ENCODE measurements around the gene RTL5.

RTL5 gene

DNA sequence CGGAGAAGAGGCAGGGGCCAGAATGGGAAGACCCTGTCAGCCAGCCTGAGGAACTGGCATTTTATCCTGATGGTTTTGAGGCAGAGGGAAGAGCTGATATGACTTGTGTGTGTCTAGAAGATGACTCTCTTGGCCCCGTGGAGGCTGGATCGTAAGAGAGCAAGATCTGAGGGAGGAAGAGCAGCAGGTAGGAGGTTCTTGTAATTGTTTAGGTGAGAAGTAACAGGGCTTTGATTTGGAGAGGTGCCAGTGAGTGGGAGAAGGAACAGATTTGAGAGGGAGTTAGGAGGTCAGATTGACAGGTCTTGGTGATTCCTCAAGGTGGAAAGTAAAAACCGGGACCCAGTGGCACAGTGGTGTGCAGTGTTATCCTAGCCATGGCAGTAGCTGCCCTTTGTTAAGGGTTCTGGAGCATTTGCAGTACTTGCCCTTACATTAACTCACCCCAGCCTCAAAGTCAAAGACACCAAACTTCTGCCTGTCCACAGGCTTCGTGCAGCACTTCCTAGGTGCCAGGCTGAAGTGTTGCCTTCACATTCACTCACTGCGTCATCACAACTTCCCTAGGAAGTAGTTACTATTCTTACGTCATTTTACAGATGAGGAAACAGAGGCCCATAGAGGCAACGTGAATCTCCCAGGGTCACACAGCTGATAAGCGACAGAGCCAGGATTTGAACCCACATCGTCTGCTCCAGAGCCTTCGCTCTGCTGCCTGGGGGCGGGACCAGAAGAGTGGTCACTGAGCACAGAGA is 23.7 kb downstream of the RTL5 start:
- DNase-seq (ENCODE audit: low read depth): no peak

DNA sequence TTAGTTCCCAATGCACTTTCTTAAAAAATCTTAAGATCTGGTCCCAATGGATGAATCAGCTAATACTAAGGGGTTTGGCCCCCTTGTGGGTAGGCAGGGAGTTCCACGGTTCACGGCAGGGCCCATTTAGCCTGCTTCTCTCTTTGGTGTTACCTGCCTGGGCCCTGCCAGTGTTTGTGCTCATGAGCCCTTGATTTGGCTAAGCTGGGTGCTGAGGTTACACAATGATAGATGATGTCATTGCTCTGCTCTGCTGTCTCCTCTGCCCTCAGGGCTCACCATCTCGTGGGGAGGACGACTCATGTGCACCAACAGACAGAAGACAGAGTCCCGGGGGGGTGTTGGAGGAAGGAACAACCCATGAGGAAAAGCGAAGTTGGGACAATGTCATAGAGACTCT is 24.4 kb downstream of the RTL5 start:
- DNase-seq (ENCODE audit: low read depth): peak; percentile 10

DNA sequence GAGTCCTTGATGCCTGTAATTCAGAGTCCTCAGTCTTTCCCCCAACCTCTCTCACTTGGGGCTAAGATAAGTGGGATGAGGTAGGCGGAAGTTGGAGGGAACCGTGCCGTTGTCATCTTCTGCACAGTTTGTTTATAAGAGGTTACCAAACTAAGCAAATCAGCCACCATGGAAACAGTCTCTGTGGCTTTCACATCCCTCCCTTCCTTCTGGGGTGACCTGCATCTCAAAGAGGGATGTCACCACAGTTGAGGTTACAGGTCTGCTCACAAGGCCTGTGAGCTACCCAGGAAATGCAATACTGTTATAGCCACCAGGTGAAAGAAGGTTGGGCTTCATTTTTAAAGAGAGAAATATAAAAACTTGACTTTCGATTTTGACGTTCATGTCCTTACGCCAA is 26.3 kb downstream of the RTL5 start:
- DNase-seq (ENCODE audit: low read depth): no peak

DNA sequence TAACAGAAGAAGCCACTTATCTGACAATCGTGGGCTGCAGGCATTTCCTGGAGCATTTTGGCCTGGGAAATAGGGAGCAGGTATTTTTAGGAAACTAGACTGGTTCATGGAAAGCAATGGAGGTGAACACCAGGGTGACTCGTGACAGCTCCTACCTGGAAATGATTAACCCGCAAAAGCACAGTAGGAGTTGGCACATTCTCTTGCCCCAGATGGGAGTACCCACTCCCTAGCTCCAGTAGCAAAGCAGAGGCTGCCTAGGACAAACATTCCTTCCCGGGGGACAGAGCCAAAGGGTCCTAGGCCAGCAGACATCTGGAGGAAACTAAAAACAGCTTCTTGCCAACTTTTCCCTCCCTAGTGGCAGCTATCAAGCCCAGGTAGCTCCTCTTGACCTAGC is 29.0 kb downstream of the RTL5 start:
- no peak for DNase-seq (ENCODE audit: low read depth)

DNA sequence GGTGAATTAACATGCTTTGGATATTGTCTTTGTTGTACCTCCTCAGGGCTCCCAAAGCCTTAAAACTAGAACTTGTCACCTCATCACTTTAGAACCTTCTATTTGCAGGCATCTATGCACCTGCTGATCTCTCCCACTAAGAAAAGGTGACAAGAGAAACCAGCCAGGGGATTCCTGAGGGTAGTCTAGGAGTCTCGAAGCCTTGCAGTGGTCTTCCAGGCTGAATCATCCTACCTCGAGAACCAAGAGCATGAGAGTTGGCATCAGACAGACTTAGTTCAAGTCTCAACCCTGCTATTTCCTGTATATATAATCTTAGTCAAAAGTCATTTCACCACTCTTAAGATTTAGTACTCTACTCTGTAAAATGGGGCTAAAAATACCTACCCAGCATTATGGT is 29.6 kb downstream of the RTL5 start:
- DNase-seq (ENCODE audit: low read depth): no peak

DNA sequence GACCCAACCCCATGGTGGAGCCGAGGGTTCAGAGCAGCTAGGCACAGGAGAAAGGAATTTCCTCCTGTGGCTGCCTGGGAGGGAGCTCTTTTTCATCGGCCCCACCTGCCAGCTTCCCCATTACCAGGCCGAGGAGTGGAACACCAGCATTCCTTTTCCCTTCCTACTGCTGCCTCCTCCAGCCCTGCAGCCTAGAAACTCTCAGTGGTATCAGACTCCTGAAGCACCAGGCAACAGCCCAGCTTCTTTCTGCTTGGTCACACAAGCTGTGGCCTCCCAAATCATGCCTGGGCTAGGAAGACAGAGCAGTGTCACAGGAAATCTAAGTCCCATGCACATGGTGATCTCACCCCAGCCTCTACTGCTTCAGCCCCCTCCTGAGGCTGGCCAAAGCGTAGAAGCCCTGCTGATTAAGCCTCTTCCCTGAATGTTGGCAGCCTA is 30.1 kb downstream of the RTL5 start:
- no peak for DNase-seq (ENCODE audit: low read depth)

DNA sequence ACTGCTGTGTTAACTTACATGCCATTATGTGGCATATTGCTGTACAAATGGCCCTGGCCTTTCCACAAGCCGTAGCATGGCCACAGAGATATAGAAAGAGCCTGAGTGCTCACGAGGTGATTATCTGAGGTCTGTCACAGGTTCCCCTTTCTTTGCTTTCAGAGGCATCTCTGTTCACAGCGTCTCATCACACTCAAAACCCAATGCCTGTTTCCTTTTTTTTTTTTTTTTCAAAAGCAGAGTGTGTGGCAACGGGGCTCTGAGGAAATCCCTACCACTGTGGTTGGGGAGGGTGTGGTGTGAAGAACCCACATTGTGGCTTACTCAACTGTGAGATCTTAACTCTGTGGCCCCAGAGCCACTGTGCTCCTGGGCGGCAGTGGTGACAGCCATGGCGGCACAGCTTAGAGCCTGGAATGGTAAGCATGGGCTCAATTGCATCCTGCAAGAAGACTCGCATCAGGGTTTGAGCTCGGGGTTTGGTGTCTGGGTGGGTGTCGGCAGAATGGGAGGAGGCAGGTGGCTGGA is 30.8 kb downstream of the RTL5 start:
- no peak for DNase-seq (ENCODE audit: low read depth)

DNA sequence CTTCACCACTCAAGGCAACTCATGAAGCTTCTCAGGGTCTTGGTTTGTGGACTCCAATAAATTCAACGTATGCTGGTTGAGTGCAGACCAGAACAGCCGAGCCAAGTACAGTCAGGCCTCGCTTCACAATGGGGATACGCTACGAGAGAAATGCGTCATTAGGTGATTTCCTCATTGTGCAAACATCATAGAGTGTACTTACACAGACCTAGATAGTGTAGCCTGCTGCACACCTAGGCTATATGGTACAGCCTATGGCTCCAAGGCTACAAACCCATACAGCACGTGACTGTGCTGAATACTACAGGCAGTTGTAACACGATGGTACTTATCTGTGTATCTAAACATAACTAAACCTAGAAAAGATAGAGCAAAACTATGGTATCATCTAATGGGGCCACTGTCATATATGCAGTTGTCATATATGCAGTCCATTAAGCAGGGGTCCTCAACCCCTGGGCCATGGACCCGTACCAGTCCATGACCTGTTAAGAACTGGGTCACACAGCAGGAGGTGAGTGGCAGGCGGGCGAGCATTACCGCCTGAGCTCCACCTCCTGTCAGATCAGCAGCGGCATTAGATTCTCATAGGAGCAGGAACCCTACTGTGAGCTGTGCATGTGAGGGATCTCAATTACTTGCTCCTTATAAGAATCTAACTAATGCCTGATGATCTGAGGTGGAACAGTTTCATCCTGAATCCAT is 31.5 kb downstream of the RTL5 start:
- DNase-seq (ENCODE audit: low read depth): no peak

DNA sequence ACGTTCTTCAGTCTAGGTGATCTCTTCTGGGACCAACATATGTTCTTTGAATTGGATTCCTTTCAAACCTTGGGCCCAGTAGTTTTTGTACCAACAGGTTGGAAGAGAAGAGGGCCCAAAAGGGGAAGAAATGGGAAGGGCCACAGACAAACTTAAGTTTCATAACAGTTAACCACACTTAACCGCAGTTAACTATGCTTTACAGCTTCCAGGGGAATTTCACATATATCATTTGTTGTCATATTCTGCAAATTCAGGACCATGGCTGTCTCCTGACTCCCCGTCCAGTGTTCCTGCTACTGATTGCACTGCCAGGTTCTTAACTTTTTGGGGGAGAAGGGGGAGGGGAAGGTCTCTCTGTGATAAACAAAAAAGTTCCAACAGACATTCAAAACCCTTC is 34.6 kb downstream of the RTL5 start:
- no peak for DNase-seq (ENCODE audit: low read depth)

DNA sequence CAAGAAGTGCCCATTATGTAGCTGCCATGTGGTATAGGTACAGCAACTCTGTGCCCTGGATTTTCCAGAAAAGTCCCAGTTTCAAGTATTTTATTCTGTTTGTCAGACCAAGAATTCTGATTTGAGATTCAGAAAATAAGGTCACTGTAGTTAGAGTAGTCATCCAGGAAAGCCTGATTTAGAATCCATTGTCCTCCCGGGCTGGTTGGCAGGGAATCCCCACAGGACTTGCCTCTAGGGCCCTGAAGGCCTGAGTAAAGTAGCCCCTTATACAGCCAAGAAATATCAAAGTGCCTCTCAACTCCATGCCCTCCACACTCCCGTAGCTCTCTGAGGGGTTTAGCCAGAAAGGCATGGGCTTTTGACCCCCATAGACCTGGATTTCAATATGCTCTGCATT is 36.3 kb downstream of the RTL5 start:
- no peak for DNase-seq (ENCODE audit: low read depth)

DNA sequence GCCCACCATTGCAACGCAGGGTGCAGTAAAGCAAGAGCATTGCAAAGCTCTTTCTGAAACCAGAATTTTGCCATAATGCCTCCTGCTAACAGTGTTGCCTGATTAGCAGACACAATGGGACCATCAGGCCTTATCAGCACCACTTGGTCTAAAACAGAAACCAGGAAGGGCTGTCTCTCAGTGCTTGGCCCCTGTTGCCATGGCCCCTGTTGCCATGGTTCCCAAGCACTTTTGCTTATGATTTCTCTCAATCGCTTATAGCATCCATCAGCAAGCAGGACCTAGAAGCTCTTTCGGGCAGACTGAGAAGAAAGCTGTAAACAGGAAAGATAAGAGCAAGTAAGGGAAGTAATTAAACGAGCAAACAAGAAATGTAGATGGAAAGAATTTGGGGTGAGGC is 36.8 kb downstream of the RTL5 start:
- DNase-seq (ENCODE audit: low read depth): no peak

DNA sequence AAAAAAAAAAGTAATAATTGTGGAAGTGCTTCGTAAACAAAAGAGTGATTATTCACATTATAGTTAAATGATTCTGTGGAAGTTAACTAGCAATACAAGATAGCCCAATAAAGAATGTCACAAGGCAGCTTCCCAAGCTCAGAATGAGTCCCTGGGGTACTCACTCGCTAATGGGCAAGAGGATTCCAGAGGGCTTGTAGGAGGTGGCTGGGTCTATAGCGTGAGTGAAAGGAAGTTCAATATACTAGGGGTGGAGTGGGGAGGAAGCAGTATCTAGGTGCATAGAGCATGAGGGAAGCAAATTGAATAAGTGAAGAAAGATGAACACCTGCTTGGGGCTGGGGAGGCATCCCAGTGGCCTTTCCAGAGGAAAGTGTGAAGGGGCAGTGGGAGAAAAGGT is 42.5 kb downstream of the RTL5 start:
- DNase-seq (ENCODE audit: low read depth): no peak

DNA sequence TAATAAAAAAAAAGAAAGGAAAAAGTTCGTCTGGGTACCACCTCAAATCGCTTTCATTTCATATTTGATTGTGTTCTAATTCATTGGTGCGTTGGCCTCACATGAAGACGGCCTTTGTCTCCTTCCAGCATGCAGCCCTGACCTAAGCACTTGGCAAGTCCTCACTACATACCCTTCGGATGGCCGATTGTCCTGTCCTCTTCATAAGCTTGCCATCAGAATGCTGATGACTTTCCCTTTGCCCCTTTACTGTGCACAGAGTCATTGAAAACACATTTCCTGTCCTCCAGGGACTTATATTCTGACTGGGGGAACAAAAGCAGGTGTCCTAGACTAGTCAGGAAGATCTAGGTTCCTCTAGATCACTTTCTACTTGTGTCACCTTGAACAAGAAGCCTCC is 43.0 kb downstream of the RTL5 start:
- no peak for DNase-seq (ENCODE audit: low read depth)

DNA sequence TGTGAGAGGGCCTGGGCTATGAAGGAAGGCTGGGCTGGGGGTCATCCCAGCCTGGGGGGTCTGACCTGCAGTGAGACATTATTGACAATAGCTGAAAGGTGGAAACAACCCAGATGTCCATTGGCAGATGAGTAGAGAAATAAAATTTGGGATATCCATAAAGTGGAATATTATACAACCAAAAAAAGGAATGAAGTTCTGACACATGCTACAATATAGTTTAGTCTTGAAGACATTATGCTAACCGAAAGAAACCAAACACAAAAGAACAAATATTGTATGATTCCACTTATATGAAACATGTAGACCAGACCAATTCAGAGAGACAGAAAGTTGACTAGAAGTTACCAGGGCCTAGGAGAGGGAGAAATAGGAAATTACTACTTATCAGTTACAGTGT is 44.7 kb downstream of the RTL5 start:
- DNase-seq (ENCODE audit: low read depth): no peak

DNA sequence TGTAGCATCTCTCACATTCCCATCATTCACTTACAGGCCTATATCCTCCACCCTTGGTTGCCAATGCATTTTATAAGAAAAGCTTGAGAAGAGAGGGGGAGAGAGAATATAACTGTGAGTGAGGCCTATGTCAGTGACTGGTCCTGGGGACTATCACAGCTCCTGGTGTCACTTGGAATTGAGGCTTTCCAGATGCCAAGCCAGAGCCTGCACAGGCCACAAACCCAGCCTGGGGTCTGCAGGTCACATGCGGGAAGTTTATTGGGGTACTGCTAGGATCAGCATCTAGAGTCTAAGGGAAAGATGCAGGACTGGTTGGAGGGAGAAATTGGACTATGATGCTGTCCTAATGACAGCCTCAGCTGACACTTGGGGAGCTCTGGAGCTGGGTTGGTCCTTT is 47.6 kb downstream of the RTL5 start:
- DNase-seq (ENCODE audit: low read depth): no peak

DNA sequence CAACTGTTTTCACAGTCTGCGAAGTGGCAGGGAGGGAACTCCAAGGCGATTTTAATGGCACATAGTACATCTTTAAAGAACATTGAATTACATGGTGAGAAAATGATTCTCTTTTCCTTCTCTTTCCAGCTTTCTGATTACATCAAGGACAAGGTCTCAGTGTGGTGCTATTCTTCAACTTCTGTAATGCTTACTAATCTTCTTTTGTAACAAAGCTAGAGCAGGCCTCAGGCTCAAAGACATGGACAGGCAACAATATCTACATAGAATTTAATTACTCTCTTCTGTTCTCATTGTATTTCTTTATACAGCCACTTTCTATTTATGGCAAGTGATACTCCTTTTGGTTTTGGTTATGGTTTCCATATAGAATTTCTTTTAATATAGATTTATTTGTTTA is 48.4 kb downstream of the RTL5 start:
- no peak for DNase-seq (ENCODE audit: low read depth)

DNA sequence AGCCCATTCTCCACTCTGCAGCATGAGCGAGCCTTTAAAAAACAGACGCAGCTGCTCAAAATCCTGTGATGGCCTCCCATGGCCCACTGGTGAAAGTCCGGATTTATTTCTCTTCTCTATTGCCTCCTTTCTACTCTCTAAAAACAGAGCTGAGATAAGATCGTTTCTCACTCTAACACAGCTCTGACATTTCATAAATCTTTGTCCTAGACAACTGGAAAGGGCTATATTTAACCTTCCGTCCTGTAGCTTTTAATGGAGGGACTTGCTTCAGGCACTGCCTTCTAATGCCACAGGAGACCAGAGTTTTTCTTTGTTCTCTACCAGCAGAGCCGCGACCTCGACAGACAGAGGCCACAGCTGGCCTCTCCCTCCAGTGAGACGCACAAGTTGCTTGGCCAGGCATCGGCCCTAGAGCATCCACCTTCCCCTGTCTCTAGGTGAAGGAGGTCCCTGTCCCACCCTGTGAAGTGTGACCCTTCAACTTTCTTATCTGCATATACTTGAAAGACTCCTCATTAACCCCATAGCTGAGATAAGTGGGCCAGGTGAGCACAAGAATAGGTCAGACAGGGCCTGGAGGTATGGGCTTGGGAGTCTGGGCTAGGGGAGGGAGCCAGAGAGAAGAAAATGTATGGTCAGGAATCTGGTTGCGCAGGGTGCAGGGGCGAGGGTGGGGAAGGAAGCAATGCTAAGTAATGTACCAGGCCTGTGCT is 50.0 kb downstream of the RTL5 start:
- DNase-seq (ENCODE audit: low read depth): no peak

DNA sequence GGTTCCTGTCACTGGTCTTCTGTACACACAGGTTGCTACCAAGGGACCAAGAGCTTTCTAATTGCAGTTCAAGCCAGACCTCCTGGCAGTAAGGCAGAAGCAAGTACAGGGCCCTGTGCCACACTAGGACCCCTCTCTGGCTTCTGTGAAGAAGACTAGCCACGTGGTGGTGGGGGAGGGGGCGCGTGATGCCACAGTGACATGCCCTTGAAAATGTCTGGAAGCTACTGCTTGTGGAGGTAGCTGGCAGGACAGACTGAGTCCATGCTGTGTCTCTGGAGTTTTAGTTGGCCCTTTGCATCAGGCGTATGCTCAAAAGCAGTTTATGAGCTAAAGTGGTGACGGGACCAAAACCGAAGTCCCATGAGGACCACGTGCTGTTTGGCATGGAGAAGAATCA is 50.9 kb downstream of the RTL5 start:
- no peak for DNase-seq (ENCODE audit: low read depth)

DNA sequence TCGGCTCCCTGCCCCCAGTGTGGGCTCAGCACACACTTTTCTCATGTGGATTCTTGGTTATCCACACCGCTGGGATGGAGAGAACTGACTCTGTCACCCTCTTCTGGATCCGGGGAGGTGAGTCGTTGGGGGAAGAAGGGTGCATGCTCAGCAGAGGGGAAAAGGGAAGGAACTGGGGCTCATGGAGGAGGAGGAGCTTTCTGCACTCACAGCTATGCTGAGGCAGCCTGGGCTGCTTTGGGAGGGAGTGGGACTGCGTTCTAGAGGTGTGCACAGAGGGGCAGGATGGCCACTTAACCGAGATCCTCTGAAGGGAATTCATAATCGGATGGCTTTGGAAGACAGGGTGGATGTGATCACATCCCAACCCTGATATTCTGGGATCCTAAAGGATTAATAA is 51.6 kb downstream of the RTL5 start:
- DNase-seq (ENCODE audit: low read depth): no peak

DNA sequence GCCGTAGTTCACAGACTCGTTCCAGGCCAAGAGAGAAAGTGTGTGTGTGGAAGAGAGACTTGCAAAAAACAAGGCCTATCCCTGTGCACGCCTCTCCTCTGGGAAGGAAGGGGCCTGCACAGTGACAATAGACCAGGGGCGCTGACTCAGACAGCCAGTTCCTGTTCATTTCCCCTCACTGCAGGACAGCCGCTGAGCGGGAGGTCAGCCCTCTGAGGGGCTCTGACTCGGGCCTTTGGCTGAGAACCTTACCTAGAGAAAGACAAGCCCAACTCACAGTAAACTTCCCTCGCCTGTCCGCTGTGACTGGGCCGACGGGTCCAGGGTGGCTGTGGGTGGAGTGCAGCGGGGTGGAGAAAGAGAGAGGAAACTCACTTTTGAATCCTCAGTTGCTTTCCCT is 52.1 kb downstream of the RTL5 start:
- DNase-seq (ENCODE audit: low read depth): no peak

DNA sequence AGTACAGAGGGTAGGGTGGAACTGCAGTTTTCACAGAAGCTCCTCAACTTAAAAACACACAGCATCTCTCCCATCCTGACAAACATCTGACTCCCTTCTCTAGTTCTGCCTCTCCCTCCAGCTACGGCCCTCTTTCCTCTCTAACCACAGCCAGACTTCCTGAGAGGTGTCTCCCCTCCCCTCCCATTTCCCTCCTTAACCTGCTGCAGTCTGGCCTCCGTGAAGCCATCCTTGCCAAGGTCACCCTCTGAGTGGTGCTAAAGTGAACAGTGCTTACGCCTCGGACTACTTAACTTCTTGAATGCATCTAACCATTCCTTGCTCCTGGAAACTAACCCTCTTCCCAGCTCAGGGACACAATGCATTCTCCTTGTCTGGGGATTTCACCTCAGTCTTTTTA is 53.3 kb downstream of the RTL5 start:
- no peak for DNase-seq (ENCODE audit: low read depth)
